HG02642 (cell line): ENCODE data around the gene TTC3.

ENCODE experiments used
- ATAC-seq: cut with Tn5 transposase; IDR thresholded peaks from one replicate; pipeline ENCODE4 v1.9.1; 2021; ENCODE audit warnings: mild to moderate bottlenecking; ENCODE audit not compliant: unreplicated experiment, poor library complexity

TTC3 gene

DNA sequence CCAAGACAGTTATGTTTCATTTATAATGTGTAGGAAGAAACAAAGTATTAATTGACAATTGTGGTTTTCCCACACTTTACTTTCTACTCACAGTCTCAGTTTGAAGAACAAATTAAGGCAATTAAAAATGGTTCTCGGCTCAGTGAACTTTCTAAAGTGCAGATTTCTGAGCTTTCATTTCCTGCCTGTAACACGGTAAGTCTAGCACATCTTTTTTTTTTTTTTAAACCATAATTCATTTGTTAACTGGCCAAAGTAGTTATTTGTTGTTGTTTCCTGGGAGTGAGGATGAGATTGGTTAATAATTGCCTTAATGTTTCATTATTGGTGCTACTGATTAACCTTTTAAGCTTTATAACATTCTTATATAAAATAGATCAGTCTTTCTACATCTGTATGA, 119.0 kb downstream of the TTC3 start:
- ATAC-seq = no peak

DNA sequence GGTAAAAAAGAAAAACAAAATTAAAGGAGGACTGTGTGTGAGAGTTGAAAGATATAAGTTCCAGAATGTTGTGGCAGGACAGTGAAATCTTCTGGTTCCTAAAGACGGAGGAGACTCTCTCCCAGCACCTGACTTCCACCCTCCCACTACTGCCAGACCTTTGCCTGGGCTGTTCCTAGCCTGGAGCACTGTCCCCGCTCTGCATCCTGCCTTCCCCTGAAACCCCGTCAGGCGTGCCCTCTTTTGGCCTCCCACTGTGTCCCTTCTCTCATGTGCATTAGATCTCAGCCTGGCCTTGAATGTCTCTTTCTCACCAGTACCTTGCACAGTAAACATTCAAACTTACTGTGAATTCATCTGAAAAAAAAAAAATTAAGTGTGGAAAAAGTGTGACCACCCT, 120.0 kb downstream of the TTC3 start:
- no peak for ATAC-seq

DNA sequence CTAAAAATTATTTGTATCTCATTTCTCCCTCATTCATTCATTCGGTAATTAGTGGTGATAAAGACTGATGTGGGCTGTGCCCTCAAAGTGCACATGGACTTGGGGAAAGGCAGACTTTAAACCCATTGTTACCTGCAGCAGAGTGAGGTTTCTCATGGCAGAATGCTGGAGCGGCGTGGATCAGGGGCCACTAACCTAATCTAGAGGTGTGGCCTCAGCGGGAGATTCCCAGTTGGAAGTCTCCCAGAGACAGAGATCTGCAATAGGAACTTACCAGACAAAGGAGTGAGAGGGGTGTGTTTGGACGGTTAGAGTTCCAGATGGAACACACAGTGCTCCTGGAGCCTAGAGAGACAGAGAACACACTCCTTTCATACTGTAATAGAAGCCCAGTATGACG, 120.6 kb downstream of the TTC3 start:
- no peak for ATAC-seq

DNA sequence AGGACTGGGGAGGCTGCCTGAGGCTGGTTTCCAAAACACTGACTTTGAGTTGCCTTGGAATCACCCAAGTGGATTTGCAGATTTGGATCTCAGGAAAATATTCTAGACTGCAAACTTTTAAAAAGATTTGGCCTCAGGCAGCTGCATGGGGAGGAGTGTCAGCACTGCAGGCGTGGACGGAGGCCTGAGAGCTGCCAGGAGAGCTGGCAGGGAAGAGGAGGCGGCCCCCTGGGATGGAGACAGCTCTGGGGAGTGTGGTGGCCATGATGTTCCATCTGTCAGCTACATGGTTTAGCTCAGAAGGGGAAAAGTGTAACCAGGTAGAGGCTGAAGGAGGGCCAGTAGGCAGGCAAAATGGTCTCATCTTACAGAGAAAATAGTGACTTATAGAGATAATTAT, 122.0 kb downstream of the TTC3 start:
- no peak for ATAC-seq

DNA sequence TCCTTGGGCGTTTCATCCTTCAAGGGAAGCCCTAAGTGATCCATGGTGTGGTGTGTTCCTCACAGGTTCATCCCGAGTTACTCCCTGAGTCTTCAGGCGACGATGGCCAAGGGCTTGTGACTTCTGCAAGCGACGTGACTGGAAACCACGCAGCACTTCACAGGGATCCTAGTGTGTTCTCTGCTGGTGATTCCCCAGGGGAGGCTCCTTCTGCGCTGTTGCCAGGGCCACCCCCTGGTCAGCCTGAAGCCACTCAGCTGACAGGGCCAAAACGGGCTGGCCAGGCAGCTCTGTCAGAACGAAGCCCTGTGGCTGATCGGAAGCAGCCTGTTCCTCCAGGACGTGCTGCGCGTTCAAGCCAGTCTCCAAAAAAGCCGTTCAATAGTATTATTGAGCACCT, 122.6 kb downstream of the TTC3 start:
- ATAC-seq = no peak

DNA sequence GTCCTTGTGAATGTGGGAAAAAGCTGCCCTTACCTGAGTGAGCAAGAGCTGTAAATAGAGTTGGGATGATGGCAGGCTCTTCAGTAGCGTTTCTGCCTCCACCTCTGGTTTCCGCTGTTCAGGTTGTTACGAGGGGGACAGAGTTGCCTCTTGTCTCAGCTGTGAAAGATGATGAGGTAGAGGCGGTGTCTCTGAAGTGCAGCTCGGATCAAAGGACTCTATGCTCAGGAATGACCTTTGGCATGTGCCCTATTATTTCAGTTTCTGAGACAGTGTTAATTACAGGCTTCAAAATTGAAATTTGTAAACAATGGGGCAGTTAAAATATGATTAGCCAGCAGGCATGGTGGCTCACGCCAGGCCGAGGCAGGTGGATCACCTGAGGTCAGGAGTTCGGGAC, 123.8 kb downstream of the TTC3 start:
- no peak for ATAC-seq

DNA sequence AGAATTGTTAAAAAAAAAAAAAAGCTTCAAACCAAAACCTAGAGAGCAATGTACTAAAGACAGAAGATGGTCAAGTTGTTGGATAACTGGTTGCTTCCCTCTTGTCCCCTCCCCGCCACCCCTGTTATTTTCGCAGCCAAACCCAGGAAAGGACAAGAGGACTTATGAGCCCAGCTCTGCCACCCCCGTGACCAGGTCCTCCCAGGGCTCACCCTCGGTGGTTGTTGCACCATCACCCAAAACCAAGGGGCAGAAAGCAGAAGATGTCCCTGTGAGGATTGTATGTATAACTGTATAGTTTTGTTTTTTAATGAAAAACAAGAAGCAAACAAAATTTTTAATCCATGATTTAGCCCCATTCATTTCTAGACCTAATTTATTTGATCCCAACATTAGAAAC, 124.7 kb downstream of the TTC3 start:
- no peak for ATAC-seq

DNA sequence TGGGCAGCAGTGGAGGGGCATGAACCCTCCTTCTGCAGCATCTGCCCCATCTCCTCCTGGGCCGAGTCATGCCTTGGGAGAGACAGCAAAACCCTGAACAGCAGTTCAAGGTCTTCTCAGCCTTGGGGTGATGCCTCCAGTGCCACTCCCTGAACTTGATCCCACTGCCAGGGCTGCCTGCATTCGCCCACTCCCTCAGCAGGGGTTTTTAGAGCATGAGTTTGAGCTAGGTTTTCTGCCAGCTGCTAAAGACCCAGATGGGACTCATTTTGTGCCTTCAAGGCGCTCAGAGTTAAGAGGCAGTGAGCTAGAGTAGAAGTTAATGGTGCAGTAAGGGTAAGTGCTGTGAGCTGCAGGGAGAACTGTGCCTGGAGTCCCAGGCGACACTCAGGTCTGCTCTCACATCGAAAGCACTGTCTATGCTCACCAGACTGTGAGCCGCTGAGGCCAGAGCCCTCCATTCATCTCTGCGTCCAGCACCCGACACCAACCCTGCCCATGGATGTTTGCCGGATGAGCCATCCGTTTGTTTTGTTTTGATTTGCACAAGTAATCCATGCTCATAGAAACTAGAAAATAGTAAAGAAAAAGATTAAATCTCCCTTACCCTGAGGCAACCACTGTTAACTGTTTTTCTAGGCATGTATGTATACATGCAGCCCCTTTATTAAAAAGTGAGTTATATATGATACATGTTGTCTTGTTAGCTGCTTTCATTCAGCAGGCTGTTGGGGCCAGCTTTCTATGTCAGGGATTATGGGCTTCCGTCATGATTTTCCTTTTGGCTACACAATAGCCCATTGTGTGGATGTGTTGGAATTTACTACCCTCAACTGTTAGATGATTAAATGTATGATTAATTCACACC, 126.2 kb downstream of the TTC3 start:
- no peak for ATAC-seq

DNA sequence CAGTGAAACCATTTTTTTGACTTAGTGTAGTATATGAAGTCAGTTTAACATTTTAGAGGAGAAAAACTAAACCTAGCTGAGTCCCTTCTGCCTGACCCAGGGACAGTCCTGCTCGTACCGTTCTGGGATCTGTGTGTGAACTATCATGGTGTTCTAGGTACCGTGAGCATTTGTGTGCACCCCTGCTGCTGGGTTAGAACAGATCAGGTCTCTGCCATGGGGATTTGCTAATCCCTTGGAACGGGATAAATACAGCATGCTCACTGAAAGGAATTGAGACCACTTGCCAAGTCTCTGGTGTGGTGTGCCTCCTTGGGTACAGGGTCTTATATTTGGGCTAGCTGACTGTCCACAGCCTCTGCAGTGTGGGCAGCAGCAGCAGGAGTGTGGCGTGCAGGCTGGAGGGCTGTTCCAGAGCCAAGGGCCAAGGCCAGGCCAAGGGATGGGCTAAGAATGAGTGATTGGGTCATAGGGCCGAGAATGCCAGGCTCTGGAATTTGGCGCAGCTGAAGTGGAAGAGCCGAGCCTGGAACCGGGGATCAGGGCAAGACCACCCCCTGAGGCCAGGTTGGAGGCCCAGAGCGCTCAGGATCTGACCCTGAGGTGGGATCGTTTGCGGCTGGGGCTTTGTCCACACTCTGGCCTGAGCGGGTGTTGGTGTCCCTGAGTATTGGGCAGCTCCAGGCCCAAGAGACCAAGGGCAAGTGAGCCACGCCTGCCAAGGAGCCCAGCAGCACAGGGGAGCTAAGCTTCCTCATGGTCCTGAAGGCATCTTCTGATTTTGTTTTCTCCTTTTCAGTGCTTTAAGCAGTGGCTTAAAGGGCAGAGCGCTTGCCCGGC, 127.8 kb downstream of the TTC3 start:
- no peak for ATAC-seq

DNA sequence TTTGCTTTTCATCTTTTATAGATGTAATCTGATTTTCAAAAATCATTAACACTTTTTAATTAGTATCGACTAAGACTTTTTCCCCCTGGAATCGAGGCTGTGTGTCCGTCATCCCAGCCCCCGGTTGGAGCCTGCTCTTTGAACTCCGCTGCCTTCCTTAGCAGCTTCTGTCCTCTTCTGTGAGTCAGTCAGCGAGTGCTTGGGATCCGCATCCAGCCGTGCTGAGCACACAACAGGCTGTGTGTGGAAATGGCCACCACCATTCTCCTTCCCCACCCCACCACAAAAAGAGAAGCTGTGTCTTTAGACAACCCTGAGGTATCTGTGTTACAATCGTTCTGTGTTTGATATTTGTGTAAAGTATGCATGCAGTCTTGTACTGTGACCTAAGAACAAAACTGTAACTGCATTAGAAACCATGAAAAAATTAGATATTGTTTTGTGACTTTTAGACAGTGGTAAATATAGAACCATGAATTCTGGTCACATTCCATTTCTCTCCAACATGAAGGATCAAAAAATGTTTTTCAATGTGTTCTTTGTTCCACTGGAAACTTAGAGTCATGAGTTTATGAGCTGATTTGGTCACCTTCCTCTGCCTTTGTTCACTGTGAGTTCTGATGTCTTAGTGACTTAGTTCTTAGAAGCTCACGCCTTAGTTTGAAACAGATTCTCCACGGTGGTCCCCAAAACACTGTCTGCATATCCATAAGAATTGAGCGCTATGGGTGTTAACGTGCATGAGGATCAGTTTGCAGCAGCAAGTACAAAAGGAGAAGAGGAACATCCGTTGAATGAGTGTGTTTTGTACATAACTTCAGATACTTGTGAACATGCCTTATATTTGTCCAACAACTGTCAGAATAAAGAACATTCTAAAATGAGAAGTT, 129.4 kb downstream of the TTC3 start:
- no peak for ATAC-seq

DNA sequence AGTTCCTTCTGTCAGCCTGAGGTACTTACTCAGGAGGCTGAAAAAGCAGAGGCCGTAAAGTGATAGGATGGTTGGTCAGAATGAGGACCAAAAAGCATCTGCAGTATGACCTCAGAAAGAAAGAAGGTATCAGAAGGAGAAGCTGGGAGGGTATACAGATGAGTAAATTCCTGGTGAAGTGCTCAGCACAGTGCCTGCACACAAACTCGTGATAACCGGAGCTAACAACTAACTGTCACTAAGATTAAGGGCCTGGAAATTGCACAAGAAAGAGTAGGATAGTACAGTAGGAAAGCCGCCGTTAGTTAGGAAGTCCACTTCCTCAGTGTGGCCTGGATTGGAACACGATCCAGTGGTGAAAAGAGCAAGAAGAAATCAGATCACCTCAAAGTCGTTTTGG, 131.5 kb downstream of the TTC3 start:
- ATAC-seq = no peak

DNA sequence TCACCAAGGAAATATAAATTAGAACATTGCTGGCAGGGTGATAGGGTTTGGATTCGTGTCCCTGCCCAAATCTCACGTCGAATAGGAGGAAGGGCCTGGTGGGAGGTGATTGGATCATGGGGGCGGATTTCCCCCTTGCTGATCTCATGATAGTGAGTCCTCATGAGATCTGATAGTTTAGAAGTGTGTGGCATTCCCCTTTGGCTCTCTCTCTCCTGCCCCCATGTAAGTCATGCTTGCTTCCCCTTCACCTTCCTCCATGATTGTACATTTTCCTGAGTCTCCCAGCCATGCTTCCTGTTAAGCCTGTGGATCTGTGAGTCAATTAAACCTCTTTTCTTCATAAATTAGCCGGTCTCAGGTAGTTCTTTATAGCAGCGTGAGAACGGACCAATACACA, 133.4 kb downstream of the TTC3 start:
- no peak for ATAC-seq

DNA sequence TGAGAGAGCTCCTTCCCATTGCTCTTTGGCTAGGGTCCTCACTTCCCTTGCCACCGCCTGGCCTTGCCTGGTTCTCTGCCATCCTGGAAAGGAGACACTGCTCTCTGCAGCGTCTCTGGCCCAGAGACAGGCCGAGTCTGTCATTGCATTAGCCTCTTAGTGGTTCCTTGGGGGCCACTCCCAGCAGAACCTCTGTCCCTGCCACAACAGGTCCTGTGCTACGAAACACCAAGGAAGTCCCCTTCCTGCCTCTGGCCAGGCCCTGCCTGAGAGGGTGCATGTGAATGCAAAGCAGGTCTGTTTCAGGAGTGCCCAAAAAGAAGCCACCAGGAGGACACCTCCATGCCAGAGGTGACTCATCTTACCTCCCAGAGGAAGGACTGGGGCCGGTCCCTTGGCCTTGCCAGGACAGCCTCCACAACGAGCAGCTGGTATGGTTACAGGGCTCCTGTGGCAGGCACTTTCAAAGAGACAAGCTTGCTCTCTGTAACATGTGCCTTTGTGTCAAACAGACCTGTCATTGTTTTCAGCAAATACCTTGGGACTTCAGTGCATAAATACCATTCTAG, 134.5 kb downstream of the TTC3 start:
- peak; percentile 59 for ATAC-seq

DNA sequence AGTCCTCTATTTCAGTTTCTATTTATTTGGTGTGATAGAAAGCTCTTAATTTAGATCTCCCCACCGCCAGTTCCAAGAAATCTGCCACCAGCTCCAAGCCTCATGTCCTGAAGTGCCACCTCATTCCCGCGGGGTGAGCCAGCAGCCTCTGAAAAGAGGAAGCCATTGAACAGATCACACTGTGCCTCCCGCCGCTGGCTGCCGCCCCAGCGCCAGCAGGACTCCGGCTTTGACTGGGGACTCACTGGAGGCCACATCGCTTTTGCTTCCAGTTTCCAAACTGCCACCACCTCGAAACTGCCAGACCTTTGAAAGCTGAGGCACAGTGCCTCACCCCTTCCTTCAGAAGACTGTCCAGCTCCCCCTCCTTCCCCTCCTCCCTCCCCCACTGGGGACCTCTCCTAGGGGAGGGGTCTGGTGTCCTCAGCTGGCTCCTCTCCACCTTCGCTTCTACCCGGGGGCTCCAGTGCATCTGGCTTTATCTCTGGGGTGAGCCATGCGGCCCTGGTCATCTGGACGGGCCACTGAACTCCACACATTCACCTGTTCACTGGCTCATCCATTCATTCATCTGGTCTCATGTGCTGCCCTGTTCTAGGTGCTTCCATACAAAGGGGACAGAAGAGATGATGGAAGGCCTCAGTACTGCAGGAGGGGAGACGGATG, 135.1 kb downstream of the TTC3 start:
- peak; percentile 62 for ATAC-seq

DNA sequence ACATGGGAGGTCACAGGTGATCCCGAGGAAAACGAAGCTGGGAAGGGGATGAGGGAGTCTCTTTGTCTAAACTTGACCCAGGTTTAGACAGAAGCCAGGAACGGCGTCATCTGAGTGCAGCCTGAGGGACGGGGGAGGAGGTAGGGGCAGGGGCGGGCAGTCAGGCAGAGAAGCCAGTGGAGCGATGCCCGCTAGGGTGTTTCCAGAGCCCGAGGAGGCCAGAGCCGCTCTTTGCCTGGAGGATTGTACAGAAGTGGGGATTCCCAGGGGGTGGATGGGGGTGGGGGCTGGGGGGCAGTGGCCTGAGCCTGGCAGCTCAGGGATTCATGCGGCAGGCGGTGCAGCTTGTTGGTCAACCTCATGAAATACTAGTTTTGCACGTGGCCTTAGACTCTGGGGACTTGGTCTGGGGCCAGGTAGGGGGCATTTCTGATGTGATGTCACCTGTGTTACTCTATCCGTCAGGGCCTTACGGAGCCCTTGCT, 135.7 kb downstream of the TTC3 start:
- ATAC-seq = peak; percentile 38

DNA sequence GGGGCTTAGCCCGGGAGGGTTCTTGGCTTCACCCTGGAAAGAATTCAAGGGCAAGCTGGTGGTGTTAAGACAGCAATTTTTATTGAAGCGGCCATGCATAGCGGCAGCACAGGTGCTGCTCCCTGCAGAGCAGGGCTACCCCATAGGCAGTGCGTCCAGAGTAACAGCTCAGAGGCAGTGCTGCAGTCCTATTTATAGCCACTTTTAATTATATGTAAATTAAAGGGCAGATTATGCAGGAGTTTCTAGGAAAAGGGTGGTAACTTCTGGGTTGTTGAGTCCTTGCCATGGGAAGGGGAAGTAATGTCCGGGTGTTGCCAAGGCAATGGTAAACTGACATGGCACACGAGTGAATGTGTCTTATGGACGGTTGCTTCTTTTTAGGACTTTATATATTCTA, 137.1 kb downstream of the TTC3 start:
- no peak for ATAC-seq

DNA sequence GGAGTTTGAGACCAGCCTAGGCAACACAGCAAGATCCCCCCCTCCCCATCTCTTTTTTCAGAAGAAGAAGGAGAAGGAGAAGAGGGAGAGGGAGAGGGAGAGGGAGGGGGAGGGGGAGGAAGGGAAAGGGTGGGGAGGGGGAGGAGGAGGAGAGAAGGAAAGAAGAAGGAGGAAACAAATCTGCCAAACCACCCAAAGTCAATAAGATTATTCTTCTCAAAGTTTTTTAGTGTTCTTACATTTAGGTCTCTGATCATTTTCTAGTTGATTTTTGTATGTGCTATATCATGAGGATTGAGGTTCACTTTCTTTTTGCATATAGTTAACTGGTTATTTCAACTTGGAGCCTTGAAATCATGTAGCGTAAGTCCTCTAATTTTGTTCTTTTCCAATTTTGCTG, 137.7 kb downstream of the TTC3 start:
- ATAC-seq = no peak

DNA sequence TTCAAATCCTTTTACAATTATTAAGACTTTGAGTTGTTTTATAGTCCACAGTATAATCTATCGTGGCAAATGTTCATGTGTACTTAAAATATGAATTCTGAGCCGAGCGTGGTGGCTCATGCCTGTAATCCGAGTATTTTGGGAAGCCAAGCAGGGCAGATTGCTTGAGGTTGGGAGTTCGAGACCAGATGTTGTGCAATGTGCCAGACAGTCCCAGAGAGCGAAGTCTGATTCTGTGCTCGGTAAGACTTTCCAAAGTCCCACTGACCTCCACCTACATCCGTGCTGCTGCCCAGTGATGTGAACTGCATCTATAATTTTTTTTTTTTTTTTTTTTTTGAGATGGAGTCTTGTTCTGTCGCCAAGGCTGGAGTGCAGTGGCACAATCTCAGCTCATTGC, 141.9 kb downstream of the TTC3 start:
- no peak for ATAC-seq

DNA sequence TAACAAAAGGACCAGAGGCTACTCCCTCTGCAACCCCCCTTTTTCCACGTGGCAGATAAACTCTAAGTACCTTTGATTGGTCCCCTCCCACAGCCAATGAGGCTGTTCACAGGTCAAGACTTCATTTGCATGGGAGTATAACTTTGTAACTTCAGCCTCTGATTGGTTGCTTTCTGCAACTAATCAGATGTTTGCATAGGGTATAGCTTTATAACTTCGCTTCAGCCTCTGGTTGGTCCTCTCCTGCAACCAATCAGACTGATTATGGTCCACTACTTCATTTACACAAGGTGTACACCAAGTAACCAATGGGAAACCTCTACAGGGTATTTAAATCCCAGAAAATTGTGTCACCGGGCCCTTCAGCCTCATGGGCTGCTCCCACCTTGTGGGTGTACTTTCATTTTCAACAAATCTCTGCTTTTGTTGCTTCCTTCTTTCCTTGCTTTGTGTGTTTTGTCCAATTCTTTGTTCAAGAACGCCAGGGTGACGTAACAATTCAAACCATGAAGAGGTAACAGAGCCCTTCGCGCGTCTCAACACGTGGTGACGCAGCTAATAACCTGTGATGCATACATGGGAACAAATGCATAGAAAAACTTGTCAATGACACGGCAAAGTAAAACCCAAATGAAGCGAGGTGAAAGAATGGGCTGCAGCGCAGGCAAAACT, 146.8 kb downstream of the TTC3 start:
- ATAC-seq = no peak
